NT2/D1 (cell line): ENCODE data around the gene CEP70.

ENCODE experiments used
- YY1 ChIP-seq: IDR thresholded peaks from 2 replicates; pipeline ENCODE4 v1.6.1; 2011; ENCODE audit not compliant: insufficient read length, insufficient read depth
- ZNF274 ChIP-seq: IDR thresholded peaks from 2 replicates; pipeline ENCODE4 v1.6.1; 2011; ENCODE audit warnings: mild to moderate bottlenecking, low read depth, low read length

DNA sequence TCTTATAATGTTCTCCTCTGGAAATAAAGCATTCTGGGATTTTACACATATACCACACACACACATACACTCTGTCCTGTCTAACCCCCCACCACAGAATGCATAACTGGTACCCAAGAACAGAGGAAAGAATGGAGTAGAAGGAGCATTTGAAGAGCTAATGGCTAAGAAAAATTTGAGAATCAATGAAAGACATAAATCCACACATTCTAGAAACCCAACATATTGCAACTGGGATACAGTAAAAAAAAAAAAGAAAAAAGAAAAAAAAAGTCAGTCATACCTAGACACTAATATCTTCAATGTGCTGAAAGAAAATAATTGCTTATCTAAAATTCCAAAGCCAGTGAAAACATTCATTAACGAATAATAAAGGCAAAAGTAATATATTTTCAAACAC lies 20.9 kb downstream of the CEP70 start:
- TF ChIP-seq ZNF274 (no peak), YY1 (no peak)
